Activated naive CD4-positive, alpha-beta T cell treated with anti-CD3 and anti-CD28 coated beads, Interleukin-2, amount 50 U/mL, for 16 hours (primary cell): ENCODE data around the gene CDSN.
A peak's percentile ranks its signal among the peaks of the same experiment; 100 is the strongest.

Experiments
- DNase-seq: peaks from one replicate; pipeline ENCODE4 v3.0.0-alpha.2; 2020

CDSN gene

DNA sequence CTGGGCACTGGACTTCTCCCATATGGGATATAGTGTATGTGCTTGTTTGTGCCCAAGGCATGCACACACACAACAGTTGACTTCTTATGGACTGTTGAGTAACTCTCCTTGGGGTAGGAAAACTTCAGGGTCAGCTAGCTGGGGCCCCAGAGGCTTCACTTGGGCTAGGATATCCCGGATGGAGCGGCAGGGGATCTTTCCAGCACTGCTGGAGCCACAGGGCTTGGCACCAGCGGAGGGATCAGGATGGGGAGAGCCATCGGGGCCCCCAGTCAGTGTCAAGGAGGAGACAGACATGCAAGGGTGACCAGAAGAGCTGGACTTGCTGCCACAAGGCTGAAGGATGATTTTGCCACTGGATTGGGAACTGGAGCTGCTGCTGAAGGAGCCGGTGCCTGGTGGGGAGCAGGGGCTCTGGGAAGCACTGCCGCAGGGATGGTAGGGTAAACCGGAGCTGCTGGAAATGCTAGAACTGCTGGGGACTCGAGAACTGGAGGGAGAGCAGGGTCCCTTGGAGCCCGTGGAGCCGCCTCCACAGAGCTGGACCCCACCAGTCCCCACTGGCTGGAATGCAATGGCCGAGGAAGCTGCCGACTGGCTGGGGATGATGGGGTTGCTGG lies 4.2 kb downstream of the CDSN start:
- no peak for DNase-seq

DNA sequence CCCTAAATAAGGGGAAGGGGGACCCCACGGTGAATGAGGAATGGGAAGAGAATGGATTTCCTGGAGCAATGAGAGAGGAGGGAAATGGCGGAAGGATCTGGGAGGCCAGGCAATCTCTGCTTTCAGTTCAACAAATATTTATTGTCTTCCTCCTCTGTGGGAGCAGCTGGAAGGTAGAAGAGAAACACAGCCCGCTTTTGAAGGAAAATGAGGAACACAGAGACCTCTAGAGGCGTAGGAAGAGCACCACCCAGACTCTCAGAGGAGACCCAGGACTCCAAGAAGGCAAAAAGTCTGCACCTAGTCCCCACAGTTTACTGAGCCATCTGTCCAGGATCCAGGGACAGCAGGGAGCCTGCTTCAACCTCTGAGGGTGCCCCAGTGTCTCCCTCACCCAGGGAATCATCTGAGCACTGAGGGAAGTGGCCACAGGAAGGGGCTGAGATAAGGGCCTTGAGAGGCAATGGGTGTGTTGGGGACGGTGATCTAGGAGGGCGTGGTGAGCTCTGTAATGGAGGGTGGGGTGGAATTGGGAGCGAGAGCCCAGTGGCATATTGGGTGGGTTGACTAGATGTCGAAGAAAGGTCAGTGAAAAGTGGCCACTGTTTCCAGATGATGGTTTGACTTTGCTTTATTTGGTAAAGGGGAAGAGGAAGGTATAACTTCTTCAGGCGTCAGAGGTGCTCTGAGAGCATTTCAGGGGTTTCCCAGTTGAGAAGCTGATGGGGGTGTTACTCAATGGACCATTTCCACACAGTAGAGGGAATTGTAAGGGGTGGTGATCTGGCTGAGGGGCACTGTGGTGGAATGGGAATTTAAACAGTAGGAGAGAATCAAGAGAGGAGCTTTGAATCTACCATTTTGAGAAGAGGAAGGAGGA lies 5.0 kb downstream of the CDSN start:
- no peak for DNase-seq

DNA sequence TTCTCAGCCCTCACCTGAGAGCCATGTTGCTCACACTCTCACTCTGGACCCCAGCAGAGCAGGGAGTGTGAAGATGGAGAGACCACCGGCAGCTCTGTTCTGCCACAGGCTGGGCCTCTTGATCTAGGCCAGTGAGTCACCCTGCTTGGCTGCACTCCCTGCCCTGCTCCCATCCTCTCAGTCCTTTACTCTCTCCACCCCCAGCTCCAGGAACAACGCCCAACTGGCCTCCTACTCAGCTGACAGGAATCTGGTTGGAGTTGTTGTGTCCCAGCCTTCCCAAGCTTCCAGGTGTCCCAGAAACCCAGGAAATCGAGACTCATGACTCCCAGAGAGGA lies 5.7 kb downstream of the CDSN start, which contains the start of gene PSORS1C1:
Gene PSORS1C1, plus strand, starts transcription at position 260 of the 338 bp plus-strand sequence. CDS start 14,833 bp downstream, outside the sequence.
- no peak for DNase-seq

DNA sequence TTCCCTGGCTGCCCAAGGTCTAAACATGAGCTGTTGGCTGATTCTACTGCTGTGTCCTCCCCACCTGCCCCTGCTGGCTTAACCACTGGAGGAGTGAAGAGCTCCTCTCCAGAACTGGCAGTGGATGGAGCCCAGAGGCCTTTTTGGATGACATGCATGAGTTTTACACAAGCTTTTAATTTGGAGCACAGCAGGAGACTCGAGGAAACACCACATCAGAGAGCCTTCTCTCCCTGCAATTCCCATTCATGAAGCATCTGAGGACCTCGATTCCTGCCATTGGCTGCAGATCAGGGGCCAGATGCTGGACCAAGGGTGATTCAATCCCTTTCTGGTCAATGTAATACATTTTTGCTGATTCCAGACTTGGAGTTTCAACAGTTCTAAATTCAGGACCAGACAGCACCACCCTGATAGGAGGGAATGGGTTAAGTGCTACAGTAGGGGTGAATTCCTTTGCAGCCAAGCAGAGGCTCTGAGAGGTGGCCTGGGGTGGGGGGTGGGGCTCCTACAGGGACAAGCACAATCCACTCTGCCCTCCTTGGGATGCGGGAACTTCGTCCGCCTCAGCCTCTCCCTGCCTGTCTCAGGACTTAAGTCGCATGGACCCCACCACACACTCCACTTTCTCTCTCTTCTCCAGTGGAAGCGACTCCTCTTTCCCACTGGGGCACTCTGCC lies 6.2 kb downstream of the CDSN start:
- DNase-seq, result no peak

DNA sequence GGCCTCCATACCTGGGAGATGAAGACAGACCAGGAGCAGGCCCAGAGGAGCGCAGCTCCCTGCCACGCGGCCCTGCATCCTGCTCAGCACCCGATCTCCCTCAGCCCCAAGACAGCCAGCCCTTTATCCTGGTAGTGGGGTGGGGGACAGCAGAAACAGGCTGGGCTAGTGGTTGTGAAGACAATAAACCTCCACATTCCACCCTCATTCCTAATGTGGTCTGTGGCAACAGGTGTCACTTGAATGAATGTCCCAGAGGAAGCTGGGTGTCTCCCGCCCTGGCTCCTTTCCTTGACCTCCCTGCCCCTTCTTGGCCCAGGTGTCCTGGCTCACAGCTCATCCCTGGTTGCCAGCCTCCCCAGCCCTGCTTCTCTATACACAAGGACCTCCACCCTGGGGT lies 7.8 kb downstream of the CDSN start, which contains the start of gene C6orf15:
Gene C6orf15, minus strand, starts transcription at position 98 of the 400 bp plus-strand sequence. Its CDS starts 20 bp downstream, at position 78.
- no peak for DNase-seq

DNA sequence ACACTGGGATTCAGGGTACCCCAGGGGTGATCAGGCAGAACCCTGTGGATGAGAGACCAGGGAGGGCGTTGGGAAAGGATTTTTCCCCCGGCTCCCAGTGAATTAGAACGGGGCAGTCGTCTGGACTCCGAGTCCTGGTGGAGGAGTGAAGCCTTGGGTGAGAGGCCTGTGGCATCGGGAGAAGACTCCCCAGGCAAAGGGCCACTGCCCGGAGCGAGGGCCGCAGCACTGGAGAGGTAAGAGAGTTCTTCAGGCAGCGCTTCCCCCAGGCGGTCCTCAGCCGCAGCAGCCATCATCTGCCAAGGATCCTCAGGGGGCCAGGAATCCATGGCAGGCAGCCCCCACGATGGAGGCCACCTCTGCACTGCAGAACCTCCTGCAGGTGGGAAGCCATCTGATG lies 8.5 kb downstream of the CDSN start:
- DNase-seq, result no peak

DNA sequence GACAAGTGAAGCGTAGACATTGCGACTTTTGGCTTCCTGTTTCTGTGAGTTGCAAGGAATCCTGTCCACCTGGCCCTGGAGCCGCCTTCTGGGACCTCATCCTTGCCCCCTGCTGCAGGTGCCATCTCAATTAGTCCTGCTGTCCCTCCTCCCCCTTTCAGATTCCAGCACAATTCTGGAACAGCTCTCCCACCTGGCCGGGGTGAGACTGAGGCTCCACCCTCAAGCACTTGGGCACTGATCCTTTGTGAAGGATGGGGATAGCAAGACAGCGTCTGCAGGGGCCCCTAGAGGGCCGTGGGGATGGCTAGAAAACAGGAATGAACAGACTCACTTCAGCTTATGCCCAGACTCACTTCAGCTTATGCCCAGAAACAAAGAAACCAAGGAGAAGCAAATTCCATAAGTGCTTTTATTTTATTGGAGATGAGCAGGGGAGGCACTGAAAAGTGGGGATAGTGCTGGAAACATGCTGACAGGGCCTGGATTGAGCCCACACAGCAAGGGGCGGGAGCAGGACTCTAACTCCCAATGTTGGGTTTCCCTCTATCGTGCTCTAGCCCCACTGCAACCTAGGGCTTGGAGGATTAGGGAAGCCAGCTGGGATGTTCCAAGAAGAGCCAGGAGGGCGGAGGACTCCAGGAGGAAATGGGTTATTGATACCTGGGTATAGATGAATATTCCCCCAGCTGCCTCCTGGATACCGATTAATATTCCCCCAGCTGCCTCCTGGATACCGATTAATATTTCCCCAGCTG lies 9.2 kb downstream of the CDSN start:
- DNase-seq, result no peak

DNA sequence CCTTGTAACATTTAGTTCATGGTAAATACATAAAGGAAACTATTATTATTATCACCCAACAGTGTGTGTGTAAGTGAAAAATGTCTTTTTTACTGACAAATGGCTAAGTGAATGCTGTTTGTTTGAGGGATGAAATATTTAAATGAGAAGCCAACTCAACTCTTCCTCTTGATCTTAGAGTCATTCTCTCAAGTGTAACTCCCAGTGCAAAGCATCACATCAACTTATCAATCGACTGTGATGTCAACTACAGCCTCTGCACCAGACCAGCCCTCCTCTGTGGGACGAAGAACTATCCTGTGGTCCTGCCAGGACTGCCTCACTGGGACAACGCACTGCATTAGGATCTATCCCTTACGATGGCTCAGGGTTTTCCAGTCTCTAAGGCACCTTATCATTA lies 13.2 kb downstream of the CDSN start:
- DNase-seq, result no peak

DNA sequence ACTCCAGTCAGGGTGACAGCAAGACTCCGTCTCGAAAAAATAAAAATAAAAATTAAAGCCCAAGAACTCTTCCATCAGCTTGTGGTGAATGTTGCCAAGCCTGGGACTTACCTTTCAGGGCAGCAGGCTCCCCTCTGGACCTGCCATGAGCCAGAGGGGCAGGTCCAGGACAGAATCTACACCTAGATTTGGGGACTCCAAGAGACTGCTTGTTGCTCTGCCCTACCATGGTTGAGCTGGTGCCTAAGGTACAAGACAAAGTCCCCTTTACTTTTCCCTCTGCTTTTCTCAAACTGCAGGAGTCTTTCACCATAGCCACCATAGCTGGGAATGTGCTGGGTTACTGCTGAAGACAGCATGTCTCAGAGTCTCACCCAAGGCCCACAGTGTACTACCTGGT lies 17.1 kb downstream of the CDSN start:
- no peak for DNase-seq

DNA sequence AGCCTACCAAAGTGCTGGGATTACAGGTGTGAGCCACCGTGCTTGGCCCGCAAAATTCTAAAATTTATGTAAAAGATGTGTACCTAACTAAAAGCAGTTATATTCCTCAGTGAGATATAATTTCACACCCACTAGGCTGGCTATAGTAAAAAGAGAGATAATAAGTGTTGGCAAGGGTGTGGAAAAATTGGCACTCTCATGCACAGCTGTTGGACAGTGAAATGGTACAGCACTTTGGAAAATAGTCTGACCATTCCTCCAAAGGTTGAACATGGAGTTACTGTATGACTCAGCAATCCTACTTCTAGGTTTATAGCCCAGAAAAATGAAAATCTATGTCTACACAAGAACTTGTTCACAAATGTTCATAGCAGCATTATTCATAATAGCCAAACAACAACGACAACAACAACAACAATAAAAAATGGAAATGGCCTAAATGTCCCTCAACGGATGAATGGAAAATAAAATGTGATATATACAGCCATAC lies 21.8 kb downstream of the CDSN start:
- no peak for DNase-seq

DNA sequence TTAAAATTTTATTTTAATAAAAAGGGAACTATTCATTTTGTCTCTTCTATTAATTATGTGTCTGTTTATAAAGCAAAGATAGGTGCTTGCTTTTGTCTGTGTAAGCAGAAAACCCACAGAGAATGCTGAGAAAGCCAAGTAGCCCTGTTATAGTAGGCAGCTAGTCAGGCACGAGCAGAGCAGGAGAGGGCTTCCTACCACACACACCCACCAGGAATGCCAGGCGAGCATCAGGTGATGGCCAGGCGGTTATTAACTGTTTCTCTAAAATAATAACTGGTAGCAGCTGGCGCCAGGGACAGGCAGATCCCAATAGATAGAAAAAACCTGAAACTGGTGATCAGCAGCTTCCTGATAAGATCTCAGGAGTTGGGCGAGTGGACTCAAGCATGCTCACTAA lies 23.6 kb downstream of the CDSN start:
- DNase-seq, result no peak

DNA sequence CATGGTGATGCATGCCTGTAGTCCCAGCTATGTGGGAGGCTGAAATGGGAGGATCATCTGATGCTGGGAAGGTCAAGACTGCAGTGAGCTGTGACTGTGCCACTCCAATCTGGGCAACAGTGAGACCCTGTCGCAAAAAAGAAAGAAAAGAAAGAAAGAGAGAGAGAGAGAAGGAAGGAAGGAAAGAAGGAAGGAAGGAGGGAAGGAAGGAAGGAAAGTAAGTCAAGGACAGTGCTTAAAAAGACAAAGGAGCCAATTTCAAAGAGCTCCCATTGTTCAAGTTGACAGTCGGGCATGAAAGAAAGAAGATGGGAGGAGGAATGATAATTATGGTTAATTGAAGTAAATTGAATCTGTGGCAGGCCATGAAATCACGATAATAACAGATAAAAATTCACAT lies 24.0 kb downstream of the CDSN start:
- no peak for DNase-seq

DNA sequence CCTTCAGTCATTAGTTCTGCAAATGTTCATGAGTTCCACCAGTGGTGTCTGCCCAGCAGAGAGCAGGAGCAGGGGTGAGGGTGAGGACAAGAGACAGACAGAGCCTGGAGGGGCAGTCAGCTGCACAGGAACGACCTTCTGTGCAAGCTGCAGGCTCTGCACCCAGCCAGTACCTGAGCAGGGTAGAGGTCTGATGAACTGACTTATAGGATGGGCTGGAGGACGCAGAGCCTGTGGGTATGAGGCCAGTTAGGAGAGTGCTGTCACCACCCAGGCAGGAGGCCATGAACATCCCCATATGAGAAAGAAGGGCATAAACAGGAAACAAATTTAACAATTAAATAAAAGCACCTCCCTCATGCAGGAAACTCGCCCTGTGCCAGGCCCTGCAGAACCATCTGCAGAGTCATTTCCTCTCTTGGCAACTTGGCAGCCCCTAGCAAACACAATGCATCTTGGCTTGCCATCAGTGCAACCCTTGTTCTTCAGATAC lies 25.8 kb downstream of the CDSN start:
- DNase-seq, result no peak

DNA sequence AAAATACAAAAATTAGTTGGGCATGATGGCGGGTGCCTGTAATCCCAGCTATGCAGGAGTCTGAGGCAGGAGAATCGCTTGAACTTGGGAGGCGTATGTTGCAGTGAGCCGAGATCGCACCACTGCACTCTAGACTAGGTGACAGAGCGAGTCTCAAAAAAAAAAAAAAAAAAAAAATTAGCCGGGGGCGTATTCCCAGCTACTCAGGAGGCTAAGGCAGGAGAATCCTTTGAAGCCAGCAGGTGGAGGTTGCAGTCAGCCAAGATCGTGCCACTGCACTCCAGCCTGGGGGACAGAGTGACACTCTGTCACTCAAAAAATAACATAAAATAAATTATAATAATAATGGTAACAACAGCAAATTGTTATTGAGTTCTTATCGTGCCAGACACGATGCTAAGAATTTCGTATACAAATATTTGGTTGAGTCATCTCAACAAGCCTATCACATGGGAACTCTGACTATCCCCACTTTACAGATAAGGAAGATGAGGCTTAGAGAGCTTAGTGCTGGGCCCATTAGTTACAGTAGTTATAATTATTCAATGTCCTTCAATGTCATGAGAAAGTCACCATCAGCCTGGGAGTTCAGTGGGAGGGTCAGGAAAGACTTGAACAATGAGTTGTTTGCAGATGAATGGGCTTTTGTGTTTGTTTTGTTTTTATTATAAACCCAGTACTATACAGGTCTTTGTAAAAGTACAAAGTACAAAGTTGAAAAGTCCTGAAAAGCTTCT lies 27.3 kb downstream of the CDSN start:
- DNase-seq, result no peak

DNA sequence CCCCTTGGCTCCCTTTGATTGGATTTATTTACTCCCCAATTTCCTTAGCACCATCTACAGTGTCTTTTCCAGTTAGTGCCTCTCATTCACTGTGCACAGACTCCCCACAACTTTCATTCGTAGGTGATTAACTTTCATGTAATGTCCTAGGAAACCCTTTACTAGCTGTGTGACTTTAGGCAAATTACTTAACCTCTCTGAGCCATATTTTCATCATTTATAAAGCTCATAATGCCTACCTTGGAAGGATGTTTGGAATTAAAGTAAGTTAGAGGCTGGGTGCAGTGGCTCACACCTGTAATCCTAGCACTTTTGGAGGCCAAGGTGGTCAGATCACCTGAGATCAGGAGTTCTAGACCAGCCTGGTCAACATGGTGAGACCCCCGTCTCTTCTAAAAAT lies 28.0 kb downstream of the CDSN start:
- DNase-seq, result no peak

DNA sequence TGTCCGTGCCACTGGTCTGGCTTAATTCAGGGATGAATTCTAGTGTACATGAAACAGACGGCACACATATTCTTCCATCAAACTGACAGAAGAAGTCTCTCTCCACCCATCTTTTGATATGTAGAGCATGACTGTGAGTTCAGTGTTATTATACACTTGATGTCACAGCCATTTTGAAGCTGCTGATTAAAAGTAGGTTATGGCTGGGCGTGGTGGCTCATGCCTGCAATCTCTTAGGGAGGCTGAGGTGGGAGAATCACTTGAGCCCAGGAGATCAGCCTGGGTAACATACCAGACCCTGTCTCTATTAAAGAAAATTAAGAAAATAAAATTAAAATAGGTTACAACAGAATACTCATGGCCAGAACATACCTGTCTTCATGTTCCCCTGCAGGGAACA lies 28.6 kb downstream of the CDSN start:
- DNase-seq, result no peak

DNA sequence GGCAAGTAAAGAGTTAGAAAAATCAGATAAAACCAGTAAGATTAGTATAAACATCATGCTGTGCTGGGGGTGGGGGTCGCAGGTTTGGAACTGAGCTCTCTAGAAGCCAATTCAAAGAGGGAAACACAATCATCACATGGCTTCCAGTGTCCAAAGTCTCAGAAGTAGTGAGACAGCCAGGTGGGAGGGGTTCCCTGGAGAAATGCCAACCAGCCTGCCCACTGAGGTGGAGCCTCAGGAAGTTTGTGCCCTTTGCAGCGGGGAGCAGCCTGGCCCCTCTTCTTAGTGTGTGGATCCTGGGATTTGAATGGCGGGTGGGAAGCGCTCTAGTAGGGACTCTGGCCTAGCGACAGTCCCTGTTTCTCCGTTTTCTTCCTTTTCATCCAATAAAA lies 29.3 kb downstream of the CDSN start:
- no peak for DNase-seq

DNA sequence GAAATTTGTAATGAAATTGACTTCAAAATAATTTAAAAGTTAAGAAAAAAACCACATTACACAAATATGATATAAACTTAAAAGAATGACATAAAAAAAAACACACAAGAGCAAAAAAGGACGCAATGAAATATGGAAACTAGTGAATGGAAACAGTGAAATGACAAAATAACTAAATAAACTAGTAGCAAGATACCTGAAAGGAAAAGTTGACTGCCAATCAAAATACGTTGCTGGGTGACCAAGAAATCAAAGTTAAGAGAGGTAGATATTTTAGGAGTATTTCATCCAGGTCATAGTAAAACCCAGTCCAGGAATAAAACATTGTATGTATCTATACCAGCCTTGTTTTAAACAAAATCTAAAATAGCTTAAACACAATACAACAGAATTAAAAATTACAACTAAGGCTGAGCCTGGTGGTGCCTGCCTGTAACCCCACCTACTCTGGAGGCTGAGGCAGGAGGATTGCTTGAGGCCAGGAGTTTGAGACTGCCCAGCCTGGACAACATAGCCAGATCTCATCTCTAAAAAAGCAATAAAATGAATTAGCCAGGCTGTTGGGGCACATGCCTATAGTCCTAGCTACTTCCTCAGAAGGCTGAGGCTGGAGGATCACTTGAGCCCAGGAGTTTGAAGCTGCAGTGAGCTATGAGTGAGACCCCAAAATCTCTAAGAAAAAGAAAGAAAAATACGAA lies 29.8 kb downstream of the CDSN start:
- DNase-seq, result no peak

DNA sequence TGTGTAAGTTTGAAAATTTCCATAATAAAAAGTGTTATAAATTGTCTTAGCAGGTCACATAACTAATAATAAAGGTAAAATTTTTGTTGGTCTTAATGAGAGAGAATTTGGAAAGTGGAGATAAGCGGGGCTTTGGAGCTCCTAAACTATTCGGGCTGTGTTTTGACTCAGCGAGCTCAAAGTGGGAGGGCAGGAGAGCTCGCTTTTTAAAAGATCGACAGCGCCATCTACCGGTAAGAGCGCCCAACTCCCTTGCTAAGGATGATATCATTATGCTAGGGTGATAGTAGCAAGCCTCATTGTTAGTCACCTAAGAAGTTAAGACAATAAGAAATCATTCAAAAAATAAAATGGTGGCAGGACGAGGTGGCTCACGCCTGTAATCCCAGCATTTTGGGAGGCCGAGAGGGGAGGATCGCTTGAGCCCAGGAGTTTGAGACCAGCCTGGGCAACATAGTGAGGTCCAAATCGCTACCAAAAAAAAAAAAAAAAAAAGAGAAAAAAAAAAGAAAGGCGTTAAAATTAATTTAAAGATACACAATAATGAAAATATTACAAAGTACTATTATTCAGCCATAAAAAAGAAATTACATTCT lies 32.7 kb downstream of the CDSN start:
- DNase-seq, result peak; percentile 92

DNA sequence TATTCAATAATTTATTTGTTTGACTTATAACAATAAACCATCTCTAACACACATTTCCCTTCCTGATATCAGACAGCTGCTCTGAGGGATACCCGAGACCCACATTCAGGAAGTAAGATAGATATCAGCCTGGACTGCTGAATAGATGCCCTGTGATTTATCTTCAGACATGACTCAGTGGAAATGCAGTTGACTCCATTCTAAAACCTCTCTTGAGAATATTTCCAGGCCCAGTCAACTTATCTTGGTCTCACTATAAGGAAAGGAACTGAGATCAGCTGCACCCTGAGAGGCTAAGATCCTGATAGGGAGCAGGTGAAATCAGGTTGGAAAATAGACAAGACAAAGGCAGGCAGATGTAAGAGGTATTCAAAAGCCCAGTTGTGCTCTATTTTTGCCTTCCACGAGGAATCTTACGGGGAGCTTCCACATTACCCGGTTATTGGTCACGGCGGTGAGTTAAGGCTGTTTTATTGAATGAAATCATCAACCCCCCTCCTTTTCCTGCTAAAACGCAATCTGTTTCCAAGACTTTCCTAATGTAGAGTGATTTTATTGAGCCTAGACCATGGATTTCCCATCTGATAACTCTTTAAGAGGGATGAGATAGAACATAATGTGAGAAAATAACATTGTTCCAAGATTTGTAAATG lies 33.3 kb downstream of the CDSN start:
- DNase-seq, result no peak
